K562 (cell line): ENCODE data around the gene MYO1E. TPM values are rescaled to one million over a fixed set of nuclear protein-coding genes. Genes with fewer than 3 reads are reported as not detected.

Experiments
- ATAC-seq: fragments of 200-7000 bp; cut with Tn5 transposase; 3 replicates; pipeline ENCODE4 v1.9.1; 2020; ENCODE audit warnings: moderate library complexity
- BruUV-seq: library from RNA; stranded (reverse); fragments of 400-500 nt; replicated peaks from 2 replicates; lab custom pipeline; 2021; lab: Mats Ljungman, UMichigan
- CTCF ChIA-PET: fragments of 300-600 bp; formaldehyde crosslinking; extraction: SDS; loops from one replicate; lab custom pipeline; 2021; ENCODE audit warnings: low intra/inter-chr PET ratio; lab: Yijun Ruan, JAX
- POLR2A ChIA-PET: fragments of 300-600, 350-650 bp; sonication (Branson Sonifier 250); formaldehyde crosslinking; extraction: SDS; loops from one replicate; lab custom pipeline; 2021; ENCODE audit warnings: antibody characterized with exemption, inconsistent platforms; lab: Yijun Ruan, JAX
- DNase-seq, 4 experiments: peaks; one replicate each; pipeline versions ENCODE4 v3.0.0 to v3.0.0-alpha.2; 2011 to 2018; ENCODE audit warnings: low spot score in 3 of 4, mixed read lengths in 3 of 4; ENCODE audit errors: extremely low read depth in 1 of 4
- FAIRE-seq: peaks from 2 replicates; lab custom pipeline; 2011; peaks lifted over from hg19 to GRCh38; lab: Jason Lieb, UNC
- H2AFZ ChIP-seq: 2 replicates; pipeline ENCODE4 v1.6.0; 2011; ENCODE audit warnings: low read depth, low read length, control low read depth, inconsistent platforms
- H3K27ac ChIP-seq: fragments of 200-600 bp; 3 replicates; pipeline ENCODE4 v1.8.0; 2011; ENCODE audit warnings: low read depth, mild to moderate bottlenecking, control low read depth, inconsistent platforms, low read length, moderate library complexity, mixed read lengths; ENCODE audit errors: extremely low read depth
- H3K27me3 ChIP-seq, 2 experiments: fragments of 300-600 bp in 1 of 2; 2 replicates in 1 of 2; 3 replicates in 1 of 2; pipeline versions ENCODE4 v1.6.0 to v1.8.0; 2011; ENCODE audit warnings: inconsistent platforms in 2 of 2, low read length in 2 of 2, mild to moderate bottlenecking in 1 of 2, mixed read lengths in 1 of 2, moderate library complexity in 1 of 2; ENCODE audit not compliant: control insufficient read depth in 2 of 2, insufficient read depth in 2 of 2
- H3K36me3 ChIP-seq: fragments of 300-600 bp; 3 replicates; pipeline ENCODE4 v1.8.0; 2011; ENCODE audit warnings: mild to moderate bottlenecking, low read length, inconsistent platforms; ENCODE audit not compliant: control insufficient read depth, insufficient read depth
- H3K4me1 ChIP-seq, 2 experiments: fragments of 200-600 bp in 1 of 2; replicated peaks in 1 of 2; 2 replicates in 1 of 2; 3 replicates in 1 of 2; pipeline versions ENCODE4 v1.5.1 to v1.8.0; 2011; ENCODE audit warnings: inconsistent platforms in 2 of 2, low read length in 2 of 2, mild to moderate bottlenecking in 1 of 2, mixed read lengths in 1 of 2, moderate library complexity in 1 of 2; ENCODE audit not compliant: control insufficient read depth in 2 of 2, insufficient read depth in 2 of 2
- H3K4me2 ChIP-seq: 2 replicates; pipeline ENCODE4 v1.6.1; 2011; ENCODE audit warnings: low read length, control low read depth, inconsistent platforms, mixed read lengths; ENCODE audit not compliant: insufficient read depth
- H3K4me3 ChIP-seq: fragments of 200-600 bp; sonication (generic), shearing (Covaris generic); 2 replicates; pipeline ENCODE4 v1.5.1; 2016; ENCODE audit warnings: control low read depth, inconsistent platforms
- H3K79me2 ChIP-seq: fragments of 200-600 bp; 3 replicates; pipeline ENCODE4 v1.8.0; 2011; ENCODE audit warnings: low read length, inconsistent platforms; ENCODE audit not compliant: control insufficient read depth, insufficient read depth
- H3K9ac ChIP-seq, 2 experiments: 2 replicates each; pipeline versions ENCODE4 v1.6.0 to v1.6.1; 2011; ENCODE audit warnings: low read depth in 2 of 2, low read length in 2 of 2, control low read depth in 1 of 2, inconsistent platforms in 1 of 2, mild to moderate bottlenecking in 1 of 2, mixed read lengths in 1 of 2; ENCODE audit not compliant: insufficient read depth in 1 of 2
- H3K9me1 ChIP-seq: one replicate; pipeline ENCODE4 v1.6.0; 2011; ENCODE audit warnings: inconsistent platforms, mild to moderate bottlenecking, low read length, moderate library complexity; ENCODE audit not compliant: control insufficient read depth, insufficient read depth
- H3K9me3 ChIP-seq: replicated peaks from 2 replicates; pipeline ENCODE4 v1.5.1; 2011; ENCODE audit warnings: low read depth, low read length, inconsistent platforms; ENCODE audit not compliant: control insufficient read depth, insufficient read depth
- H4K20me1 ChIP-seq: replicated peaks from 2 replicates; pipeline ENCODE4 v1.6.1; 2011; ENCODE audit warnings: low read length, inconsistent platforms, mixed read lengths; ENCODE audit not compliant: control insufficient read depth, insufficient read depth
- CEBPB ChIP-seq: fragments of 450-650 bp; IDR thresholded peaks from 2 replicates; pipeline ENCODE4 v1.6.1; 2016; ENCODE audit warnings: missing genetic modification characterization, missing compliant biosample characterization
- DDX20 ChIP-seq: fragments of 450-650 bp; IDR thresholded peaks from 2 replicates; pipeline ENCODE4 v1.6.1; 2016; ENCODE audit warnings: missing genetic modification characterization, low read depth, mild to moderate bottlenecking, missing compliant biosample characterization, moderate library complexity
- KAT7 ChIP-seq: sonication (generic); formaldehyde crosslinking; IDR thresholded peaks from 2 replicates; pipeline ENCODE4 v1.8.0; 2022; ENCODE audit warnings: missing genetic modification reagents, mild to moderate bottlenecking, borderline replicate concordance
- MXI1 ChIP-seq: IDR thresholded peaks from 2 replicates; pipeline ENCODE4 v1.6.1; 2011; ENCODE audit warnings: low read depth, mild to moderate bottlenecking, improper control_type of control experiment, low read length
- MYC ChIP-seq, 2 experiments: fragments of 250-450 bp in 1 of 2; sonication (Bioruptor Pico) in 1 of 2; IDR thresholded peaks; 2 replicates each; pipeline versions ENCODE4 v1.5.1 to v1.6.1; 2012 to 2021; ENCODE audit warnings: low read depth in 2 of 2, borderline replicate concordance in 1 of 2, improper control_type of control experiment in 1 of 2, low read length in 1 of 2, mild to moderate bottlenecking in 1 of 2, moderate library complexity in 1 of 2
- POLR3A ChIP-seq: IDR thresholded peaks from 2 replicates; pipeline ENCODE4 v1.6.1; 2011; ENCODE audit warnings: borderline replicate concordance, mild to moderate bottlenecking, moderate library complexity; ENCODE audit not compliant: insufficient read length, insufficient read depth; ENCODE audit errors: extremely low read depth
- TAF15 ChIP-seq: fragments of 200-400 bp; formaldehyde crosslinking; IDR thresholded peaks from 2 replicates; pipeline ENCODE4 v1.6.1; 2017; ENCODE audit warnings: mild to moderate bottlenecking, low read depth, low read length, moderate library complexity
- WGBS: fragments of 100-300 bp; shearing (Covaris generic); methylation state at CpG from one replicate; pipeline ENCODE4 v1.1.6; 2016; ENCODE audit warnings: low coverage, mixed read lengths; ENCODE audit not compliant: insufficient coverage; ENCODE audit errors: missing lambda C conversion rate; 5-methylcytosine and 5-hydroxymethylcytosine counted together
- in situ Hi-C: fragments of 300-500 bp; cut with MboI; formaldehyde crosslinking; loops from 4 replicates; pipeline ENCODE4 v1.15.0; 2018; ENCODE audit warnings: inconsistent platforms, mixed read lengths
- intact Hi-C: fragments of 100-400 bp; cut with micrococcal nuclease; formaldehyde crosslinking; loops from 2 replicates; pipeline ENCODE4 v1.14.2; 2022
- polyA plus RNA-seq, 8 experiments: library from polyadenylated mRNA; depleted of rRNA in 4 of 8; stranded (reverse) in 5 of 8; unstranded in 3 of 8; fragments of >200 nt; fragmentation: Nextera tagmentation in 2 of 8; fragmentation: Illumina TruSeq in 1 of 8; extraction: Ambion mirVana in 2 of 8; extraction: Trizol in 1 of 8; gene quantifications; 2 replicates each; pipeline versions ENCODE4 v1.2.1 to v1.2.3, GENCODE V29; 2011 to 2014; ENCODE audit warnings: inconsistent platforms in 1 of 8, missing spikeins in 1 of 8
- total RNA-seq, 7 experiments: library from RNA; depleted of rRNA in 6 of 7; stranded (reverse); fragments of >200 nt in 6 of 7; fragmentation: Illumina TruSeq in 2 of 7; extraction: Trizol in 2 of 7; gene quantifications; 2 replicates each; pipeline versions ENCODE4 v1.2.1 to v1.2.3, GENCODE V29; 2011 to 2021; ENCODE audit warnings: low replicate concordance in 1 of 7
- TF ChIP-seq, protein P1 (sequence below): fragments of 250-450 bp; sonication (Bioruptor Pico); IDR thresholded peaks from 2 replicates; pipeline ENCODE4 v1.8.0; 2022; ENCODE audit warnings: inconsistent platforms
- TF ChIP-seq, protein P2 (sequence below), 2 experiments: fragments of 450-650 bp in 1 of 2; sonication (generic) in 1 of 2; formaldehyde crosslinking; conservative IDR thresholded peaks; 2 replicates each; pipeline versions ENCODE4 v1.4.0 to v1.8.1; 2020 to 2022; ENCODE audit warnings: mild to moderate bottlenecking in 1 of 2, missing genetic modification reagents in 1 of 2
- TF ChIP-seq, protein P3 (sequence below): fragments of 250-450 bp; sonication (Bioruptor Pico); IDR thresholded peaks from 2 replicates; pipeline ENCODE4 v1.6.1; 2021; ENCODE audit warnings: mild to moderate bottlenecking
- TF ChIP-seq, protein P4 (sequence below): sonication (generic); formaldehyde crosslinking; IDR thresholded peaks from 2 replicates; pipeline ENCODE4 v1.8.0; 2022; ENCODE audit warnings: missing genetic modification reagents, mild to moderate bottlenecking, borderline replicate concordance

The MYO1E gene
- total and polyA plus RNA-seq, 9 of the 15 experiments (the other 6 are each of a cell fraction or from before 2014, with no cell fraction given) = under 0.01 to 0.44 (median 0.01) TPM; not detected in 6

DNA sequence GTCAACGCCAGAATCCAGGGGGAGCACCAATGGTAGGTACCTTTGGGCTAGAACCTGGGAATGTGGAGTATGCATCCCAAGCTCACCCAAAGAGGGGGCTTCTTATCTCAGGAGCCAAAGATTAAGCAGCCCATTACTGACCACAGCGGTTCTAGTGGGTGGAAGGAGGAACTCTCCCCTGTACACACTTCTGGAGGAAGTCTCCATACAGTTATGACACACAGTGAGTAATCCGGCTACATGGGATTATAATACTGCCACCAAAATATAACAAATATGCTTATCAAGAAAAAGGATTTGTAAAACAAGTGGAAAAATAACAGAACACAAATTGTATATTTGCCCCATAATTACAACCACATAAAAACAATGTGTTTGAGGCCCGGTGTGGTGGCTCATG, 8.4 kb downstream of the MYO1E start:
- Histone ChIP-seq H3K9ac (no peak overlapping the region), H3K36me3 (no peaks in the 10 kb centered on the region), H2AFZ (no peak overlapping the region), H3K4me3 (no peak overlapping the region), H3K9me1 (no peaks in the 10 kb centered on the region), H3K4me1 (no peaks in the 10 kb centered on the region), H3K27me3 (peaks cover 4 to 7% of the 10 kb centered on the region in 2 experiments; a peak in 2 of 5 replicates), H3K79me2 (no peaks in the 10 kb centered on the region), H3K4me2 (no peak overlapping the region), H3K27ac (no peak overlapping the region), H4K20me1 (no peaks in the 10 kb centered on the region), H3K9me3 (no peaks in the 10 kb centered on the region)
- FAIRE-seq = no peak
- no peak for DNase-seq
- no TSS peak for BruUV-seq
- CTCF ChIA-PET = no interaction called here
- intact Hi-C loops (no loop called here), in situ Hi-C loops (no loop called here)
- no peak for ATAC-seq
- WGBS = 2% methylated on average over 4 of the region's 4 CpGs
- POLR2A ChIA-PET = no interaction called here
- TF ChIP-seq, protein P1, sequence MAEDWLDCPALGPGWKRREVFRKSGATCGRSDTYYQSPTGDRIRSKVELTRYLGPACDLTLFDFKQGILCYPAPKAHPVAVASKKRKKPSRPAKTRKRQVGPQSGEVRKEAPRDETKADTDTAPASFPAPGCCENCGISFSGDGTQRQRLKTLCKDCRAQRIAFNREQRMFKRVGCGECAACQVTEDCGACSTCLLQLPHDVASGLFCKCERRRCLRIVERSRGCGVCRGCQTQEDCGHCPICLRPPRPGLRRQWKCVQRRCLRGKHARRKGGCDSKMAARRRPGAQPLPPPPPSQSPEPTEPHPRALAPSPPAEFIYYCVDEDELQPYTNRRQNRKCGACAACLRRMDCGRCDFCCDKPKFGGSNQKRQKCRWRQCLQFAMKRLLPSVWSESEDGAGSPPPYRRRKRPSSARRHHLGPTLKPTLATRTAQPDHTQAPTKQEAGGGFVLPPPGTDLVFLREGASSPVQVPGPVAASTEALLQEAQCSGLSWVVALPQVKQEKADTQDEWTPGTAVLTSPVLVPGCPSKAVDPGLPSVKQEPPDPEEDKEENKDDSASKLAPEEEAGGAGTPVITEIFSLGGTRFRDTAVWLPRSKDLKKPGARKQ (CRISPR knock-in tag) = no peak

DNA sequence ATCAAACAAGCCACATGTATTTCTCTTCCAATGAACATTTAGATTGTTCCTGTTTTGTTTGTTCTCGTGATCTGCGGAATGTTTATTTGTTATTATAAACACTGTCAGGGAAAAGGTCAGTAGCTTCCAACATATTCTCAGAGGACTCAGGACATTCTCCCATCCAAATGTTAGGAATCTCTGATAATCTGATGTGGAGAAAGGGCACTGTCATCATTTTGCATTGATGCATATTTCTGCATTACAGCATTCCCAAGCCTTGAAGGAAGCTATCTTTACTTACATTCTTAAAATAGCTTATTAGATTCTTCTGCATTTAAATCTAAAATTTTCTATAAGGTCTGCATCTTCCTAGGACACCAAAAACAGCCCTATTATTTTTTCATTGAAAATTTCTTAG, 10.3 kb downstream of the MYO1E start:
- no peak overlapping the region for H3K27ac ChIP-seq
- H3K9me3 ChIP-seq = no peaks in the 10 kb centered on the region
- no peaks in the 10 kb centered on the region for H3K36me3 ChIP-seq
- DNase-seq (no peak), ATAC-seq (no peak), FAIRE-seq (no peak)
- H3K9me1 ChIP-seq = no peaks in the 10 kb centered on the region
- H3K79me2 ChIP-seq = no peaks in the 10 kb centered on the region
- H2AFZ ChIP-seq = no peak overlapping the region
- POLR2A ChIA-PET = no interaction called here
- H3K9ac ChIP-seq = no peak overlapping the region
- in situ Hi-C loops (no loop called here), intact Hi-C loops (no loop called here)
- H3K4me2 ChIP-seq = no peak overlapping the region
- CTCF ChIA-PET = no interaction called here
- H4K20me1 ChIP-seq = no peaks in the 10 kb centered on the region
- H3K4me1 ChIP-seq = no peaks in the 10 kb centered on the region
- H3K4me3 ChIP-seq = no peak overlapping the region
- no TSS peak for BruUV-seq
- WGBS = 0% methylated on average over 2 of the region's 2 CpGs
- H3K27me3 ChIP-seq = peaks cover 4 to 7% of the 10 kb centered on the region in 2 experiments; a peak in 2 of 5 replicates
- TF ChIP-seq POLR3A = no peak
- TF ChIP-seq TAF15 = no peak
- TF ChIP-seq, protein P2, sequence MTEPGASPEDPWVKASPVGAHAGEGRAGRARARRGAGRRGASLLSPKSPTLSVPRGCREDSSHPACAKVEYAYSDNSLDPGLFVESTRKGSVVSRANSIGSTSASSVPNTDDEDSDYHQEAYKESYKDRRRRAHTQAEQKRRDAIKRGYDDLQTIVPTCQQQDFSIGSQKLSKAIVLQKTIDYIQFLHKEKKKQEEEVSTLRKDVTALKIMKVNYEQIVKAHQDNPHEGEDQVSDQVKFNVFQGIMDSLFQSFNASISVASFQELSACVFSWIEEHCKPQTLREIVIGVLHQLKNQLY (CRISPR knock-in tag; conservative IDR thresholded peaks at IDR 0.05) = no peak
- TF ChIP-seq, protein P3, sequence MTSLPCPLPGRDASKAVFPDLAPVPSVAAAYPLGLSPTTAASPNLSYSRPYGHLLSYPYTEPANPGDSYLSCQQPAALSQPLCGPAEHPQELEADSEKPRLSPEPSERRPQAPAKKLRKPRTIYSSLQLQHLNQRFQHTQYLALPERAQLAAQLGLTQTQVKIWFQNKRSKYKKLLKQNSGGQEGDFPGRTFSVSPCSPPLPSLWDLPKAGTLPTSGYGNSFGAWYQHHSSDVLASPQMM (CRISPR knock-in tag) = no peak
- TF ChIP-seq KAT7 (CRISPR knock-in tag) = no peak
- TF ChIP-seq MXI1 = no peak
- no peak for TF ChIP-seq MYC (IDR thresholded peaks at IDR 0.05; ENCODE audit: low read depth, low read length)
- TF ChIP-seq MYC (CRISPR knock-in tag; IDR thresholded peaks at IDR 0.05; ENCODE audit: borderline replicate concordance, low read depth) = no peak
- TF ChIP-seq, protein P4, sequence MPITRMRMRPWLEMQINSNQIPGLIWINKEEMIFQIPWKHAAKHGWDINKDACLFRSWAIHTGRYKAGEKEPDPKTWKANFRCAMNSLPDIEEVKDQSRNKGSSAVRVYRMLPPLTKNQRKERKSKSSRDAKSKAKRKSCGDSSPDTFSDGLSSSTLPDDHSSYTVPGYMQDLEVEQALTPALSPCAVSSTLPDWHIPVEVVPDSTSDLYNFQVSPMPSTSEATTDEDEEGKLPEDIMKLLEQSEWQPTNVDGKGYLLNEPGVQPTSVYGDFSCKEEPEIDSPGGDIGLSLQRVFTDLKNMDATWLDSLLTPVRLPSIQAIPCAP = no peak
- no peak for TF ChIP-seq CEBPB (tag)
- no peak for TF ChIP-seq DDX20
